ENCODE results near the gene IL17C.

IL17C gene

DNA sequence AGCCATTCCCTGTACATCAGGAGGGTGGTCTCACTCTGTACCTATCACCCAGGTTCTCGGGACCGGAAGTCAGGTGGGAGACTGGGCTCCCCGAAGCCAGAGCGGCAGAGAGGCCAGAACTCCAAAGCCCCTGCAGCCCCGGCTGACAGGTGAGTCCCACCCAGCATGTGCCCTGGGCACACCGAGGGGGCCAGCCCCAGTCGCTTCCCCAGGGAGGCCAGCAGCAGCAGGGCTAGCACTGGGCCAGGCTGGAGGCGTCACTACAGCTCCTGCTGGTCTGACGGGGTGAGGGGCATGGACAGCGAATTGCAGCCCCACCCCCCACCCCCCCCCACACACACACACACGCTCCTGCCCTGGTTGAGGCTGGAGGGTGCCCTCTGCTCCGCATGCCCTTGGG, 7.9 kb upstream of the IL17C start:
- TF ChIP-seq, protein P1, sequence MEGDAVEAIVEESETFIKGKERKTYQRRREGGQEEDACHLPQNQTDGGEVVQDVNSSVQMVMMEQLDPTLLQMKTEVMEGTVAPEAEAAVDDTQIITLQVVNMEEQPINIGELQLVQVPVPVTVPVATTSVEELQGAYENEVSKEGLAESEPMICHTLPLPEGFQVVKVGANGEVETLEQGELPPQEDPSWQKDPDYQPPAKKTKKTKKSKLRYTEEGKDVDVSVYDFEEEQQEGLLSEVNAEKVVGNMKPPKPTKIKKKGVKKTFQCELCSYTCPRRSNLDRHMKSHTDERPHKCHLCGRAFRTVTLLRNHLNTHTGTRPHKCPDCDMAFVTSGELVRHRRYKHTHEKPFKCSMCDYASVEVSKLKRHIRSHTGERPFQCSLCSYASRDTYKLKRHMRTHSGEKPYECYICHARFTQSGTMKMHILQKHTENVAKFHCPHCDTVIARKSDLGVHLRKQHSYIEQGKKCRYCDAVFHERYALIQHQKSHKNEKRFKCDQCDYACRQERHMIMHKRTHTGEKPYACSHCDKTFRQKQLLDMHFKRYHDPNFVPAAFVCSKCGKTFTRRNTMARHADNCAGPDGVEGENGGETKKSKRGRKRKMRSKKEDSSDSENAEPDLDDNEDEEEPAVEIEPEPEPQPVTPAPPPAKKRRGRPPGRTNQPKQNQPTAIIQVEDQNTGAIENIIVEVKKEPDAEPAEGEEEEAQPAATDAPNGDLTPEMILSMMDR (IDR thresholded peaks at IDR 0.05; ENCODE audit: extremely low read depth, missing control alignments) = no peak
- no peak for DNase-seq (ENCODE audit: low spot score)

DNA sequence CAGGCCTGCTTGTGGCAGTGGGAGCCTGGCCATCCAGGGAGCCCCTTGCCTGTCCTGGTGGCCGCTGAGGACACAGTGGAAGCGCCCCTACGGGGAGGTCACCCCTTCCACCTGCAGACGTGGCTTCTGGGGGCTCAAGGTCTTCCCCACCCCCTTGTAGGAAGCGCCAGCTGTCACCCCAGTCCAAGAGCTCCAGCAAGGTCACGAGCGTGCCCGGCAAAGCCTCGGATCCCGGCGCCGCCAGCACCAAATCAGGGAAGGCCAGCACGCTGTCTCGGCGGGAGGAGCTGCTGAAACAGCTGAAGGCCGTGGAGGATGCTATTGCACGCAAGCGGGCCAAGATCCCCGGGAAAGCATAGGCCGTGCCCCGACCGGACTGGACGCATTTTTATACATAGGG, 7.4 kb upstream of the IL17C start:
- DNase-seq (ENCODE audit: low spot score) = no peak
- TF ChIP-seq, protein P1 (IDR thresholded peaks at IDR 0.05; ENCODE audit: extremely low read depth, missing control alignments) = no peak

DNA sequence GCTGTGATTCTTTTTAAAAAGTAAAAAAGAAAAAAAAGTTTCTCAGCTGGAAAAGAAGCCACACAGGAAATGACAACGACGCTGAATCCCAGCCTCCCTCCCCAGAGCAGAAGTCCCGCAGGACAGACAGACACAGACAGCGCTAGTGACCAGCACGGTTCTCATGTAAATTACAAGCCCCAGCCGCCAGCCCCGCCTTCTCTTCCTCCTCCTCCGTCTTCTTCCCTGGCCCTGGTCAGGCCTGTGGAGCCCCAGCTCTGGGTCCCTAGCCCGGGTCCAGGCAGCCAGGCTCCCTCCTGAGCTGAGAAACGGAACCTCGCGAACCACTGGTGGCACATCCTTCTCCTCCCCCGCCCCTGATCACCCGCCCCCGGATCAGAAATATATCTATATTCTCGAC, 7.0 kb upstream of the IL17C start:
- TF ChIP-seq, protein P1 (IDR thresholded peaks at IDR 0.05; ENCODE audit: extremely low read depth, missing control alignments) = no peak
- no peak for DNase-seq (ENCODE audit: low spot score)

DNA sequence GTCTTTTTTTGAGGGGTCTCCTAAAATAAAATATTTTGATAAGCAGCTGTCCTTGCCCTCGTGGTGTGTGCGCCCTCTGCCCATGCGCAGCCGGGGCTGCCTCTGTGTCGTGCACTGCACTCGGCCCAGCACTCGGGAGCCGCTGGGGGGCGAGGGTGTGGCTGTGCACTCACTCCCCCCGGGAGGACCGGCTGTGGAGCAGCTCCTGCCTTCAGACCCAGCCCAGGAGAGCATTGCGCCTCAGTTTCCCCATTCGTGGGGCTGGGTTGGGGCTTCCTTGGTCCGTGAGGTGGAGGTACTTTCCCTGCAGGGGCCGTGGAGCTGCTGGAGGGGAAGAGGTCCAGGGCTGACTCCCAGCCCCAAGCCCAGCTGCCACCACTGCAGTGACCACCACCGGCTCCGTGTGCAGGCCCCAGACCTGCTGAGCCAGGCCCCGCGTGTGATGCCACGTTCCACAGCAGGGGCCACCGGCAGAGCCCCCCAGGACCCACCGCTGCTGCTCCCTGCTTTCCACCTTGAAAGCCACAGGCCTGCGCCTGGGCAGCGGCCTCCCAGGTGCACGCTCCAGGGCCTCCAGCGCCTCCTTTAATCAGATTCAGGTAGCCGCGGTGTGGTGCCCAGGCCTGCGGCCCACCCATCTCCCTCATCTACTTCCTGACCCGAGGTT, 6.3 kb upstream of the IL17C start:
- no peak for DNase-seq (ENCODE audit: low spot score)
- TF ChIP-seq, protein P1 (IDR thresholded peaks at IDR 0.05; ENCODE audit: extremely low read depth, missing control alignments) = no peak

DNA sequence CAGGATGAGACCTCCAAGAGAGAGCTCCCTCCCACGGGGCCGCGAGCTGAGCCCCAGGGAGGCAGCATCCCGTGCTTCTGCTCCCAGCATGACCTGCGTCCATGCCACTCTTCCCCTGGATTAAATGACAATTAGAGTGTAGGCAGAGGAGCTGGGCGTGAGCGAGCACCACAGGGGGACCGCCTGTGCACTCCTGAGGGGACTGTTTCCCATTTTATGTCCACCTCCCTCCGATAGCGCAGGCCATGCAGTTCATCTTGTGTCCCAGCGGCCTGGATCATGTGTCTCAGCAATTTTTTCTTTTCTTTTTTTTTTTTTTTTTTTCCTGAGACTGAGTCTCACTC, 5.8 kb upstream of the IL17C start:
- DNase-seq (ENCODE audit: low spot score) = no peak
- TF ChIP-seq, protein P1 (IDR thresholded peaks at IDR 0.05; ENCODE audit: extremely low read depth, missing control alignments) = no peak

DNA sequence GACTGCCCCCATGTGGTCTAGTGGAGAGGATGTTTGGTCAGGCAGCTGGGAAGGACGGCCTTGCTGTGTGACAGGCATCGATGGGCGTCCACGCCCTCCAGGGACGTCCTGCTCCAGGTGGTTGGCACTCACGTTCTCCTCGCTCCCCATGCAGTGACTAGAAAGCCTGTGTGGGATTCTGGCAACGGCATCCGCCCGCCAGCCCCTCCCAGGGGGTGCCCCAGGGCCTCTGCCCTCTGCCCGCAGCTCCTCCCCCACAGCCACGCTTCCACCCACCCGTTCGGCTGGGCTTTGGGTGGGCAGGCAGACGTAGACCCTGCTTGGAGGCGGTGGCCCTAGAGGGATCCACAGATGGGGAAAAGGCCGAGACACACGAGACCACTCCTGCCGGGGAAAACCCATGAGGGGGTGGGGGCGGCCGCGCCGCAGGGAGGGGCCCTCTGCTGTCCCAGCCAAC, 4.7 kb upstream of the IL17C start:
- TF ChIP-seq, protein P1 (IDR thresholded peaks at IDR 0.05; ENCODE audit: extremely low read depth, missing control alignments) = no peak
- DNase-seq (ENCODE audit: low spot score) = peak; percentile 88

DNA sequence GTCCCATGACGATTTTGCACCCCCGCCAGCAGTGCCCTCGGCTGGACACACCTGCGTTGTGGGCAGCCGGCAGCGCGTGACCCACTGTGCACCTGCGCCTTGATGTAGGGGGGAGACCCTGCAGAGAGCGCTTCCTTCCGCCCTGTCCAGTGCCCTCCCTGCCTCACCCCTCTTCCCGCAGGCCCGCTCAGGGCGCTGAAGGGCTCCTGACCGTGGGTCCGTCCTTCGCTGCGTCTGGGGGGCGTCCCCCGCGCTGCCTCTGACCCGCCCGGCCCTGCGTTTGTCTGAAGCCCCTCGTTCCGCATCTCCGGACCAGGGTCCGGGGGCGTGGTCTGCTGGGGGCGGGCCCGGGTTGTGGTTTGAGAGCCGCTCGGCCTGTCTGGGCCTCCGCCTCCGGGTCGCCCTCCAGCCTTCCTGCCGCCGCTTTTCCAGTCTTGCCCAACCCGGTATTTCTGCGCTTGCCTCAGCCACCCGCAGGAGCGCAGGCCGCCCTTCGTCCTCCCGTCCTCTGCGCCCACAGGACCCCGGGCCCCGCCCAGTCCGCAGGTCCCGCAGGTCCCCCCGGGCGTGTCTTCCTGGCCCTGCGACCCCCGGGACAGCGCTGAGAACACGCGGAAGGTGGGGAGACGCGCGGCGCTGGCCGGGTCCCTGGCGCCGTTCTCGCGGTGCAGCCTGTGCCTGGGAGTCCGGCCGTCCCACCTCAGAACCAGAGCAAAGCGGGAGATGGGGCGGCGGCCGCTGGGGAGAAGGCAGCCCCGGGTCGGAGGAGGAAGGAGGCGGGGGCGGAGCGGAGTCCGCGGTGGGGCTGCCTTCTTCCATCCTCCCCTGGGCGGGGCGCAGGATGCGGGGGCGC, 4.0 kb upstream of the IL17C start:
- TF ChIP-seq, protein P1 (IDR thresholded peaks at IDR 0.05; ENCODE audit: extremely low read depth, missing control alignments) = no peak
- DNase-seq (ENCODE audit: low spot score) = peak; percentile 89
